GM23248 (cell line): ENCODE data around the gene BCL7C. TPM values are rescaled to one million over a fixed set of nuclear protein-coding genes. Genes with fewer than 3 reads are reported as not detected.

Experiments used
- DNase-seq: peaks from one replicate; pipeline ENCODE4 v3.0.0-alpha.2; 2015
- H2AFZ ChIP-seq: fragments of 200-600 bp; sonication (generic); 2 replicates; pipeline ENCODE4 v1.6.1; 2016; ENCODE audit warnings: antibody characterized with exemption
- H3F3A ChIP-seq: fragments of 200-600 bp; sonication (generic); 2 replicates; pipeline ENCODE4 v1.6.1; 2016; ENCODE audit warnings: mild to moderate bottlenecking, antibody characterized with exemption, mixed run types; ENCODE audit not compliant: insufficient read depth
- H3K27ac ChIP-seq: fragments of 200-600 bp; sonication (generic); 2 replicates; pipeline ENCODE4 v1.5.1; 2016; ENCODE audit warnings: mild to moderate bottlenecking
- H3K27me3 ChIP-seq: fragments of 200-600 bp; sonication (generic); replicated peaks from 2 replicates; pipeline ENCODE4 v1.6.1; 2016; ENCODE audit warnings: mild to moderate bottlenecking; ENCODE audit not compliant: insufficient read depth
- H3K36me3 ChIP-seq: fragments of 200-600 bp; sonication (generic); 2 replicates; pipeline ENCODE4 v1.6.1; 2016; ENCODE audit warnings: low read depth, mild to moderate bottlenecking
- H3K4me1 ChIP-seq: fragments of 200-600 bp; sonication (generic); 2 replicates; pipeline ENCODE4 v1.6.1; 2016; ENCODE audit warnings: mild to moderate bottlenecking; ENCODE audit not compliant: insufficient read depth
- H3K4me2 ChIP-seq: fragments of 200-600 bp; sonication (generic); one replicate; pipeline ENCODE4 v1.6.1; 2016; ENCODE audit warnings: mild to moderate bottlenecking; ENCODE audit not compliant: unreplicated experiment
- H3K4me3 ChIP-seq: fragments of 200-600 bp; sonication (generic); 2 replicates; pipeline ENCODE4 v1.5.1; 2016; ENCODE audit warnings: mild to moderate bottlenecking
- H3K79me2 ChIP-seq: fragments of 200-600 bp; sonication (generic); 2 replicates; pipeline ENCODE4 v1.6.1; 2016; ENCODE audit warnings: mild to moderate bottlenecking; ENCODE audit not compliant: insufficient read depth
- H3K9ac ChIP-seq: fragments of 200-600 bp; sonication (generic); 2 replicates; pipeline ENCODE4 v1.6.1; 2016; ENCODE audit warnings: mild to moderate bottlenecking
- H3K9me2 ChIP-seq: fragments of 200-600 bp; sonication (generic); 2 replicates; pipeline ENCODE4 v1.6.1; 2016; ENCODE audit warnings: mixed run types, mild to moderate bottlenecking, moderate library complexity; ENCODE audit not compliant: insufficient read depth
- H3K9me3 ChIP-seq: fragments of 200-600 bp; sonication (generic); one replicate; pipeline ENCODE4 v1.6.1; 2017; ENCODE audit warnings: low read depth
- H4K20me1 ChIP-seq: fragments of 200-600 bp; sonication (generic); 2 replicates; pipeline ENCODE4 v1.6.0; 2016; ENCODE audit not compliant: insufficient read depth
- EZH2 ChIP-seq: fragments of 200-600 bp; sonication (generic); IDR thresholded peaks from 2 replicates; pipeline ENCODE4 v1.6.1; 2018; ENCODE audit warnings: antibody characterized with exemption, mild to moderate bottlenecking; ENCODE audit not compliant: insufficient read depth, poor library complexity, severe bottlenecking
- EZH2phosphoT487 ChIP-seq: fragments of 200-600 bp; sonication (generic); IDR thresholded peaks from 2 replicates; pipeline ENCODE4 v1.6.1; 2018; ENCODE audit warnings: antibody characterized with exemption, moderate library complexity, mild to moderate bottlenecking, low read depth; ENCODE audit not compliant: insufficient read depth
- WGBS, 2 experiments: methylation state at CpG; one replicate each; pipeline ENCODE4 v1.1.6; 2015 to 2017; ENCODE audit warnings: low lambda C conversion rate in 2 of 2, low coverage in 1 of 2; ENCODE audit errors: missing lambda C conversion rate in 2 of 2; 5-methylcytosine and 5-hydroxymethylcytosine counted together
- in situ Hi-C: fragments of 300-500 bp; cut with MboI; formaldehyde crosslinking; loops from 2 replicates; pipeline ENCODE4 v1.15.0; 2020
- polyA plus RNA-seq: library from polyadenylated mRNA; unstranded; fragments of >200 nt; fragmentation: Nextera tagmentation; extraction: Ambion mirVana; gene quantifications from 2 replicates; pipeline ENCODE4 v1.2.1, GENCODE V29; 2016
- total RNA-seq: library from RNA; depleted of rRNA; stranded (reverse); fragments of >200 nt; shearing (Covaris generic); gene quantifications from 2 replicates; pipeline ENCODE4 v1.2.3, GENCODE V29; 2014

BCL7C gene
- total and polyA plus RNA-seq, 2 experiments from 2014 or later, result 62.5 to 77.1 TPM

DNA sequence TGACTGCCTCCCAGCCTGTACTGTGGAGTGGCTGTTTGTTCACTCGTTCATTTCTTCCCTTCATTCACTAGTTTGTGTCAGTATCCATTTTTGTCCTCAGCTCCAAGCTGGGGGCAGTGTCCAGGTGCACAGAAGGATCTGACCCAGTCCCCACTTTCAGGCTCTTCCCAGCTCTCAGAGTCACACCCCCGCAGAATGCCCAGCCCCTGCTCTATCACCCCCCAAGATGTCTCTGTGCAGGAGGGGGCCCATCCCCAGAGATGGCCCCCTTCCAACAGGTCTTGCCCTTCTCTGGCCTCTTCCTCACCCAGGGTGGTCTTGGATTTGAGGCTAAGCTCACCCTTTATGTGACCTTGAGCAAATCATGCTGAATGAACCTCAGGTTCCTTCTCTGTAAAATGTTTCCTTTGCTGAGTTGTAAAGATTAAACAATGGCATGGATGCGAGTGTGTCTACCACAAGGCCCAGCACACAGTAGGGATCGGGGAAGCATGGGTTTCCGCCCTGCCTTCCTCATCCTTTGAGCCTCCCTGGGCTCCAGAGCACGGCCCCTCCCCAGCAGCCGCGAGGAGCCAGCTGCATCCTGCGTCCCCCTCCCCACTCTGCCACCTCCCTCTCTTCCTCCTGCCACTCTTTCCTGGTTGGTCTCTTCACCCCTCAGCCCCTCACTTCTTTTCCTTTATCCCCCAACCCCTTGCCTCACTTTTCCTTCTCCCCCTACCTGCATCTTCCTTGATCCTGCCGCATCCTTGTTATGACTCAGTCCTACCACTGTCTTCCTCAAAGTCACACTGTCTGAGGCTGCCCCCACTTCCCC is 32.3 kb upstream of the BCL7C start:
- TF ChIP-seq EZH2, result no peak
- TF ChIP-seq EZH2phosphoT487, result no peak
- Histone ChIP-seq H3K4me2 (no peak overlapping the region), H3K27ac (no peak overlapping the region), H3K27me3 (no peaks in the 10 kb centered on the region), H3K9ac (no peak overlapping the region), H3K79me2 (peaks cover 7% of the 10 kb centered on the region), H3K9me3 (no peaks in the 10 kb centered on the region), H3F3A (no peaks in the 10 kb centered on the region), H4K20me1 (no peaks in the 10 kb centered on the region), H3K4me3 (no peak overlapping the region), H3K4me1 (peaks cover 7% of the 10 kb centered on the region; the same call in 1 of the 2 replicates), H3K36me3 (no peaks in the 10 kb centered on the region), H2AFZ (no peak overlapping the region), H3K9me2 (no peaks in the 10 kb centered on the region)
- no peak for DNase-seq
- WGBS, 2 experiments, result 71 to 87% methylated on average over 6 to 10 of the region's 10 CpGs
- in situ Hi-C loops, result no loop called here

DNA sequence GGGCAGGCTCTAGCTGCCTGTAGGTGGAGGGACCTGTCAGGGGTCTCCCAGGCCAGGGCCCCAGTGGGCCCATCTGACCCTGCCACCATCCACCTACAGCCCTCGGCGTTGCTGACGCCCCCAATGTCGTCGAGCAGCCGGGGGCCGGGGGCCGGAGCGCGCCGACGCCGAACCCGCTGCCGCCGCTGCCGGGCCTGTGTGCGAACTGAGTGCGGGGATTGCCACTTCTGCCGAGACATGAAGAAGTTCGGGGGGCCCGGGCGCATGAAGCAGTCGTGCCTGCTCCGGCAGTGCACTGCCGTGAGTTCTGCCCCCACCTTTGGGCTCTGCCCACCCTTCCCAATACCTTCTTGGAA is 31.7 kb upstream of the BCL7C start:
- Histone ChIP-seq H3K4me1 (peaks cover 7% of the 10 kb centered on the region; the same call in 1 of the 2 replicates), H3K36me3 (no peaks in the 10 kb centered on the region), H3K9me2 (no peaks in the 10 kb centered on the region), H3K4me3 (no peak overlapping the region), H3K79me2 (peaks cover 7% of the 10 kb centered on the region), H4K20me1 (no peaks in the 10 kb centered on the region), H3K4me2 (no peak overlapping the region), H3K9me3 (no peaks in the 10 kb centered on the region), H3K27me3 (no peaks in the 10 kb centered on the region), H3K27ac (no peak overlapping the region), H2AFZ (no peak overlapping the region), H3F3A (no peaks in the 10 kb centered on the region), H3K9ac (no peak overlapping the region)
- TF ChIP-seq EZH2phosphoT487 (no peak), EZH2 (no peak)
- WGBS, 2 experiments, result 92 to 93% methylated on average over 26 of the region's 26 CpGs
- DNase-seq, result no peak
- in situ Hi-C loops, result no loop called here

DNA sequence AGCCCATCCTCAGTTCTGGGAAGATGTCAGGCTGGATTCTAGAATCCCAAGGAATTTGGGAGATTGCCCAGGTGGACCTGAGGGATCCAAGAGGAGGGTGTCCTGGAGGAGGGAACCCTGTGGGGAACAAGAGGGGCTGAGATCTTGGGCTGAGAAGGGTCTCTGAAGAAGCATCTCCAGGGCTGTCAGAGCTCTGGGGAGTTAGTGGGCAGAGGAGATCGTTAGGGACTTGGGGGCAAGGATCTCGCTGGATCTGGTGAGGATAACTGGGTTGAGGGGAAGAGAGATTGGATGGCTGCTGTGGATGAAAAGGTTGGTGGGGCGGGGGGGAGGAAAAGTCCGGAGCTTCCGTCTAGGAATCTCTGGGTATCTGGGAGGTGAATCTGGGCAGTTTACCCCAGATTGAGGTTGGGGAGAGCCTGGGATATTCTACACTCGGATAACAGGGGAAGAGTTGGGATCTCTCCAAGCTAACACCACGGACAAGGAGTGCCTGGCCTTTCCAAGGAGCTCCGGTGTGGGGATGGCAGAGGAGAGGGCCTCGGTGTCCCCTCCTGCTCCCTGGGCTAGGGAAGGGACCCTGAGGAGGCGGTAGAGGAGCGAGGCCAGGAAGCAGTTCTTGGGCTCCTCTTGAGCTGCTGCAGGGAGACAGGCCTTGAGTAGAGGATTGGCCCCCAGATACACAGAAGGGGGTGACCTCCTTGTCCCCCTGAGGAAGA is 31.2 kb upstream of the BCL7C start:
- Histone ChIP-seq H3K79me2 (peaks cover 7% of the 10 kb centered on the region), H3K27ac (no peak overlapping the region)
- in situ Hi-C loops, result no loop called here

DNA sequence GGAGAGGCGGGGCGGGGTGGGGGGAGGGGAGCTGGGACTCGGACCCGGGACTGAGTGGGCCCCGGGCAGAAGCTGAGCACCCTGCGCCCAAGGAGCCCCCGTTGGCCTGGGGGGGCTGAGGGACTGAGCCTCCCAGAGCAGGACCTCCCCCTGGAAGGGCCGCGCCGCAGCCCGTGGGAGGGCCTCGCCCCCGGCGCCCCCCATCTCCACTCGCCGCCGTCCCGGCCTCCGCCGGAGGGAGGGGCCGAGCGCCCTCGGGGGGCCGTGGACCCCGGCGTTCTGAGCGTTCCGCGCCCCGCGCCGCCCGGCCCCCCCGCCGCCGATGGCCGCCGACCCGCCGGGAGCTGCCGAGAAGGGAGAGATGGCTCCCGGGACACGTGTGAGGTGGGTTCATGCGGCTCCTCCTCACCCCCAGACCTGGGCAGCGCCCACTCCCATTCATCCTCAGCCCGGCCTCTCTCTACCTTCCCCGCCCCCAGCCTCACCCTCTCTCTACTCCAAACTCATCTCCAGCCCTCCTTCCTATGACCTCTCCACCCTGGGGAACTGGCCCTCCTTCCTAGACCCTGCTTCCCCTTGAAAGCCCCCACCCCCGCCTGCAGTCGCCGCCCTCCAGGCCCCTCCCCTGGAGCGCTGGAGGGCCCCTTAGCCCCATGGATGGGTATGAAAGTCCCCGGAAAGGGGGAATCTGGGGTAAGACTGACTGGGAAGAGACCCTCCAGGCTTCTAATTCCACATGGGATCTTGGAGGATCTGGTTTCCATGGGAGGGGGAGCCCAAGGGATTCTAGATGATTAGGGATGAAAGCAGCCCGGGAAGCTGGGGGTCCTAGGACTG is 30.4 kb upstream of the BCL7C start:
- H3K4me1 ChIP-seq, result peaks cover 7% of the 10 kb centered on the region; the same call in 1 of the 2 replicates
- peak overlapping the region; percentile 91 for H3K4me3 ChIP-seq
- no peaks in the 10 kb centered on the region for H3F3A ChIP-seq
- no peaks in the 10 kb centered on the region for H3K27me3 ChIP-seq
- H3K4me2 ChIP-seq, result peak overlapping the region; percentile 83
- no peak overlapping the region for H2AFZ ChIP-seq
- H3K9me2 ChIP-seq, result no peaks in the 10 kb centered on the region
- no peak overlapping the region for H3K27ac ChIP-seq
- peaks cover 7% of the 10 kb centered on the region for H3K79me2 ChIP-seq
- in situ Hi-C loops, result no loop called here
- TF ChIP-seq EZH2phosphoT487 (no peak), EZH2 (no peak)
- no peaks in the 10 kb centered on the region for H3K36me3 ChIP-seq
- peak overlapping the region; percentile 61 for H3K9ac ChIP-seq
- peak; percentile 25 for DNase-seq
- H3K9me3 ChIP-seq, result no peaks in the 10 kb centered on the region
- no peaks in the 10 kb centered on the region for H4K20me1 ChIP-seq
- 6 to 16% methylated on average over 13 to 44 of the region's 53 CpGs for WGBS, 2 experiments

More for the DNA sequence above, 31.2 kb upstream of the BCL7C start:
- H3F3A ChIP-seq, result no peaks in the 10 kb centered on the region
- H3K36me3 ChIP-seq, result no peaks in the 10 kb centered on the region
- H3K4me2 ChIP-seq, result peak overlapping the region; percentile 83
- 70 to 77% methylated on average over 9 to 11 of the region's 11 CpGs for WGBS, 2 experiments
- H2AFZ ChIP-seq, result no peak overlapping the region
- H3K27me3 ChIP-seq, result no peaks in the 10 kb centered on the region
- peak overlapping the region; percentile 91 for H3K4me3 ChIP-seq
- H3K9ac ChIP-seq, result peak overlapping the region; percentile 61
- peaks cover 7% of the 10 kb centered on the region; the same call in 1 of the 2 replicates for H3K4me1 ChIP-seq
- peak; percentile 24 for DNase-seq
- no peaks in the 10 kb centered on the region for H3K9me3 ChIP-seq
- H4K20me1 ChIP-seq, result no peaks in the 10 kb centered on the region
- no peaks in the 10 kb centered on the region for H3K9me2 ChIP-seq
- TF ChIP-seq EZH2phosphoT487 (no peak), EZH2 (no peak)
